WTC11 (cell line): ENCODE results near the gene HIGD1B.

Experiments used
- ATF2 ChIP-seq: sonication (generic); formaldehyde crosslinking; IDR thresholded peaks from 2 replicates; pipeline ENCODE4 v1.8.1; 2022; ENCODE audit warnings: low read depth, missing genetic modification reagents, borderline replicate concordance
- CTCF ChIP-seq: fragments of 200-600 bp; IDR thresholded peaks from 2 replicates; pipeline ENCODE4 v1.8.0; 2022; ENCODE audit warnings: antibody characterized with exemption
- IRF2 ChIP-seq: sonication (generic); formaldehyde crosslinking; IDR thresholded peaks from 2 replicates; pipeline ENCODE4 v1.8.0; 2022; ENCODE audit warnings: low read depth, missing genetic modification reagents, borderline replicate concordance
- JUN ChIP-seq: sonication (generic); formaldehyde crosslinking; IDR thresholded peaks from 2 replicates; pipeline ENCODE4 v1.8.0; 2023; ENCODE audit warnings: mild to moderate bottlenecking, missing genetic modification reagents
- MYBL2 ChIP-seq: sonication (generic); formaldehyde crosslinking; IDR thresholded peaks from 2 replicates; pipeline ENCODE4 v1.8.1; 2023; ENCODE audit warnings: mild to moderate bottlenecking, moderate library complexity, missing genetic modification reagents
- NR2C2 ChIP-seq: sonication (generic); formaldehyde crosslinking; IDR thresholded peaks from 2 replicates; pipeline ENCODE4 v1.8.0; 2022; ENCODE audit warnings: mild to moderate bottlenecking, missing genetic modification reagents
- SMAD3 ChIP-seq: sonication (generic); formaldehyde crosslinking; IDR thresholded peaks from 2 replicates; pipeline ENCODE4 v1.8.0; 2022; ENCODE audit warnings: missing genetic modification reagents, mild to moderate bottlenecking, borderline replicate concordance
- TF ChIP-seq, protein P1 (sequence below): sonication (generic); formaldehyde crosslinking; IDR thresholded peaks from 2 replicates; pipeline ENCODE4 v1.8.1; 2023; ENCODE audit warnings: mild to moderate bottlenecking, missing genetic modification reagents, moderate library complexity
- TF ChIP-seq, protein P2 (sequence below): sonication (generic); formaldehyde crosslinking; IDR thresholded peaks from 2 replicates; pipeline ENCODE4 v1.8.0; 2022; ENCODE audit warnings: missing genetic modification reagents

- TF ChIP-seq JUN (CRISPR knock-in tag) (no peak), CTCF (no peak), SMAD3 (CRISPR knock-in tag) (no peak), MYBL2 (CRISPR knock-in tag) (no peak), IRF2 (CRISPR knock-in tag) (no peak), ATF2 (CRISPR knock-in tag) (no peak), NR2C2 (CRISPR knock-in tag) (no peak)
- TF ChIP-seq, protein P1, sequence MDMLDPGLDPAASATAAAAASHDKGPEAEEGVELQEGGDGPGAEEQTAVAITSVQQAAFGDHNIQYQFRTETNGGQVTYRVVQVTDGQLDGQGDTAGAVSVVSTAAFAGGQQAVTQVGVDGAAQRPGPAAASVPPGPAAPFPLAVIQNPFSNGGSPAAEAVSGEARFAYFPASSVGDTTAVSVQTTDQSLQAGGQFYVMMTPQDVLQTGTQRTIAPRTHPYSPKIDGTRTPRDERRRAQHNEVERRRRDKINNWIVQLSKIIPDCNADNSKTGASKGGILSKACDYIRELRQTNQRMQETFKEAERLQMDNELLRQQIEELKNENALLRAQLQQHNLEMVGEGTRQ = no peak
- TF ChIP-seq, protein P2, sequence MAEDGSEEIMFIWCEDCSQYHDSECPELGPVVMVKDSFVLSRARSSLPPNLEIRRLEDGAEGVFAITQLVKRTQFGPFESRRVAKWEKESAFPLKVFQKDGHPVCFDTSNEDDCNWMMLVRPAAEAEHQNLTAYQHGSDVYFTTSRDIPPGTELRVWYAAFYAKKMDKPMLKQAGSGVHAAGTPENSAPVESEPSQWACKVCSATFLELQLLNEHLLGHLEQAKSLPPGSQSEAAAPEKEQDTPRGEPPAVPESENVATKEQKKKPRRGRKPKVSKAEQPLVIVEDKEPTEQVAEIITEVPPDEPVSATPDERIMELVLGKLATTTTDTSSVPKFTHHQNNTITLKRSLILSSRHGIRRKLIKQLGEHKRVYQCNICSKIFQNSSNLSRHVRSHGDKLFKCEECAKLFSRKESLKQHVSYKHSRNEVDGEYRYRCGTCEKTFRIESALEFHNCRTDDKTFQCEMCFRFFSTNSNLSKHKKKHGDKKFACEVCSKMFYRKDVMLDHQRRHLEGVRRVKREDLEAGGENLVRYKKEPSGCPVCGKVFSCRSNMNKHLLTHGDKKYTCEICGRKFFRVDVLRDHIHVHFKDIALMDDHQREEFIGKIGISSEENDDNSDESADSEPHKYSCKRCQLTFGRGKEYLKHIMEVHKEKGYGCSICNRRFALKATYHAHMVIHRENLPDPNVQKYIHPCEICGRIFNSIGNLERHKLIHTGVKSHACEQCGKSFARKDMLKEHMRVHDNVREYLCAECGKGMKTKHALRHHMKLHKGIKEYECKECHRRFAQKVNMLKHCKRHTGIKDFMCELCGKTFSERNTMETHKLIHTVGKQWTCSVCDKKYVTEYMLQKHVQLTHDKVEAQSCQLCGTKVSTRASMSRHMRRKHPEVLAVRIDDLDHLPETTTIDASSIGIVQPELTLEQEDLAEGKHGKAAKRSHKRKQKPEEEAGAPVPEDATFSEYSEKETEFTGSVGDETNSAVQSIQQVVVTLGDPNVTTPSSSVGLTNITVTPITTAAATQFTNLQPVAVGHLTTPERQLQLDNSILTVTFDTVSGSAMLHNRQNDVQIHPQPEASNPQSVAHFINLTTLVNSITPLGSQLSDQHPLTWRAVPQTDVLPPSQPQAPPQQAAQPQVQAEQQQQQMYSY (CRISPR knock-in tag) = no peak
These were observed 4.9 kb upstream of the HIGD1B start for GRCh38 chr17:44842748-44843147.
